SJSA1 (cell line): Measurements from ENCODE around the gene KIF1B. TPM values are rescaled to one million over a fixed set of nuclear protein-coding genes. Genes with fewer than 3 reads are reported as not detected.
"Not testable (repeated sequence)": the region's sequence is repeated elsewhere in the genome, so short reads cannot be mapped to it uniquely, and the experiment has no call there.

ENCODE experiments used
- DNase-seq, 2 experiments: peaks; one replicate each; pipeline ENCODE4 v3.0.0-alpha.2; 2015 to 2020; ENCODE audit warnings: low spot score in 2 of 2, low read depth in 1 of 2
- H3K27ac ChIP-seq: fragments of 250-450 bp; sonication (Bioruptor Pico); 2 replicates; pipeline ENCODE4 v1.5.1; 2020; ENCODE audit warnings: mild to moderate bottlenecking, moderate library complexity
- H3K27me3 ChIP-seq: fragments of 250-450 bp; sonication (Bioruptor Pico); replicated peaks from 2 replicates; pipeline ENCODE4 v1.5.1; 2020; ENCODE audit warnings: mild to moderate bottlenecking, moderate library complexity
- H3K36me3 ChIP-seq: fragments of 250-450 bp; sonication (Bioruptor Pico); 2 replicates; pipeline ENCODE4 v1.5.1; 2020; ENCODE audit warnings: mild to moderate bottlenecking
- H3K4me1 ChIP-seq: fragments of 250-450 bp; sonication (Bioruptor Pico); replicated peaks from 2 replicates; pipeline ENCODE4 v1.6.1; 2021; ENCODE audit warnings: mild to moderate bottlenecking
- H3K4me3 ChIP-seq: fragments of 250-450 bp; sonication (Bioruptor Pico); 2 replicates; pipeline ENCODE4 v1.5.1; 2020; ENCODE audit warnings: mild to moderate bottlenecking
- H3K9me3 ChIP-seq: fragments of 250-450 bp; sonication (Bioruptor Pico); replicated peaks from 2 replicates; pipeline ENCODE4 v1.5.1; 2020; ENCODE audit warnings: mild to moderate bottlenecking
- total RNA-seq: library from RNA; depleted of rRNA; stranded (reverse); fragments of >200 nt; shearing (Covaris generic); gene quantifications from 2 replicates; pipeline ENCODE4 v1.2.3, GENCODE V29; 2014

The KIF1B gene
- total RNA-seq, 1 experiment from 2014 or later = 26.8 TPM

GRCh38 chr1:10236405-10237156 is 26.2 kb downstream of the KIF1B start:
- no peaks in the 10 kb centered on the region for H3K4me1 ChIP-seq
- H3K27ac ChIP-seq = no peak overlapping the region
- H3K36me3 ChIP-seq = peaks cover 19% of the 10 kb centered on the region
- H3K9me3 ChIP-seq = no peaks in the 10 kb centered on the region
- no peaks in the 10 kb centered on the region for H3K27me3 ChIP-seq
- DNase-seq = no peak
- H3K4me3 ChIP-seq = no peak overlapping the region

- DNase-seq = no peak
- Histone ChIP-seq H3K27me3 (no peaks in the 10 kb centered on the region), H3K4me3 (no peak overlapping the region), H3K36me3 (peaks cover 19% of the 10 kb centered on the region), H3K4me1 (no peaks in the 10 kb centered on the region), H3K9me3 (no peaks in the 10 kb centered on the region), H3K27ac (no peak overlapping the region)
These were observed 26.8 kb downstream of the KIF1B start for GRCh38 chr1:10237157-10237539.

DNA sequence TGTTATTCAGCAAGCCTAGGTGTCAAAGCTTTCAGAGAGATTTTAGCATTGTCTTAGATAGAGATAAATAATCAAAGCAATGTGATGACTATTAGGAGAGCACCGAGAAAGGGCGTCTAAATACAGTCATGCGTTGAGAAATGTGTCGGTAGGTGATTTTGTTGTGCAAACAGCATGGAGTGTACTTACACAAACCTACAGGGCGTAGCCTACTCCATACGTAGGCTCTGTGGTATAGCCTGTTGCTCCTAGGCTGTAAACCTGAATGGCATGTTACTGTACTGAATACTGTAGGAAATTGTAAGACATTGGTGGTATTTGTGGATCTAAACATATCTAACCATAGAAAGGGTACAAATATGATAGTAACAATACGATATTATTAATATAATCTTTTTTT is 31.8 kb downstream of the KIF1B start:
- Histone ChIP-seq H3K36me3 (peaks cover 7% of the 10 kb centered on the region; the same call in 1 of the 2 replicates), H3K27ac (no peak overlapping the region), H3K27me3 (no peaks in the 10 kb centered on the region), H3K9me3 (no peaks in the 10 kb centered on the region), H3K4me3 (no peak overlapping the region), H3K4me1 (no peaks in the 10 kb centered on the region)
- DNase-seq = no peak

DNA sequence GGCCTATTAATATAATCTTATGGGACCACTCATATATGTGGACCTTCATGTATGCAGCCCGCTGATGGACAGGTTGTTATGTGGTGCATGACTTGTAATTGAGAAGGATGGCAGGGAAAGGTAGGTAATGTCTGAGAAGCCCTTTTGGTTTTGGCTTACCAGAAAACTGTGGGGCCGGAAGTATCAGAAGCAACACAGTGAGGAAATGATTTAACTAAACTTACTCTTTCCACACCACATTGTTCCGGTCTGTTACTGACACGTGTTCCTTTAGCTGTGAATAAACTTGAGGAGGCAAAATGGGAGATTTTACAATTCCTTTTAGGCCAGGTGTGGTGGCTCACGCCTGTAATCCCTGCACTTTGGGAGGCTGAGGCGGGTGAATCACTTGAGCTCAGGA is 32.4 kb downstream of the KIF1B start:
- DNase-seq = no peak
- H3K27ac ChIP-seq = no peak overlapping the region
- no peaks in the 10 kb centered on the region for H3K27me3 ChIP-seq
- no peak overlapping the region for H3K4me3 ChIP-seq
- no peaks in the 10 kb centered on the region for H3K4me1 ChIP-seq
- no peaks in the 10 kb centered on the region for H3K9me3 ChIP-seq
- peaks cover 5% of the 10 kb centered on the region; the same call in 1 of the 2 replicates for H3K36me3 ChIP-seq

DNA sequence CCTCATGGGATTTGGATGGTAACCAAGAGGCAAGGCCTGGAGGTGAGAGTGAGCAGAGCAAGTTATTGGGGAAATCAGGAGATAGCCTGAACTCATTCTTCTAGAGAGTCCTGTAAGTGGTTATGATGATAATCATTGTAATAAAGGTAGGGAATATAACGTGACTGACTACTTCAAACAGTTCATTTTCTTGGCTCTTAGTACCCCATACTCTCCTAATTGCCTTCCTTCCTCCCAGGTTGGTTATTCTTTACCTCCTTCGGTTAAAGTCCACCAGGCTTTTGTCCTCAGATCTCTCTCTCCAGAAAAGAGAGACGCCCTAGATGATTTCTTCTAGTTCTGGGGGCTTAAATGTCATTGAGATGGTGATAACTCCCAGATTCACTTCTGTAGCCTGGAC is 35.3 kb downstream of the KIF1B start:
- no peak for DNase-seq
- Histone ChIP-seq H3K36me3 (0 out of 2 replicates have a peak, but pooled peaks cover 4% of the 10 kb centered on the region), H3K27me3 (no peaks in the 10 kb centered on the region), H3K4me1 (no peaks in the 10 kb centered on the region), H3K9me3 (no peaks in the 10 kb centered on the region), H3K4me3 (no peak overlapping the region), H3K27ac (no peak overlapping the region)

DNA sequence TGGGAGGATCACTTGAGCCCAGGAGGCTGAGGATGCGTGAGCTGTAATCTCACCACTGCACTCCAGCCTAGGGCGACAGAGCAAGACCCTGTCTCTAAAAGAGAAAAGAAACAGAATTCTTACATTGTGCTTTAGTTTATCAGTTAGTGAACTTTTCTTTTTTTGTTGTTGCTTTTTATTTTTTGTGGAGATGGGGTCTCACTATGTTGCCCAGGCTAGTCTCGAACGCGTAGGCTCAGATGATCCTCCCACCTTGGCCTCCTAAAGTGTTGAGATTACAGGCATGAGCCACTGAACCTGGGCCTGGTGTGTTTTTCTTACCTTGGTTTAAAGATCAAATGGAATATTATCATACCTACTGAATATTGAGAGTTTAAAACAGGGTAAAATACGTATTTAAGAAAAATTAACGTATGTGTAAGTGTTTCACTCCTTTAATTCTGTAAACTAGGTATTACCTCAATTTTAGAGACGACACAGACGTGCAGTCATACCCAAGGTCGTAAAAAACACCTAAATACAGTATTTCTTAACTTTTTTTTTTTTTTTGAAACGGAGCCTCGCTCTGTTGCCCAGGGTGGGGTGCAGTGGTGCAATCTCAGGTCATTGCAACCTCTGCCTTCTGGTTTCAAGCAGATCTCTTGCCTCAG is 39.6 kb downstream of the KIF1B start:
- Histone ChIP-seq H3K36me3 (no peaks in the 10 kb centered on the region), H3K27ac (no peak overlapping the region), H3K27me3 (no peaks in the 10 kb centered on the region), H3K4me1 (peaks cover 17% of the 10 kb centered on the region), H3K4me3 (no peak overlapping the region), H3K9me3 (no peaks in the 10 kb centered on the region)
- DNase-seq = no peak

DNA sequence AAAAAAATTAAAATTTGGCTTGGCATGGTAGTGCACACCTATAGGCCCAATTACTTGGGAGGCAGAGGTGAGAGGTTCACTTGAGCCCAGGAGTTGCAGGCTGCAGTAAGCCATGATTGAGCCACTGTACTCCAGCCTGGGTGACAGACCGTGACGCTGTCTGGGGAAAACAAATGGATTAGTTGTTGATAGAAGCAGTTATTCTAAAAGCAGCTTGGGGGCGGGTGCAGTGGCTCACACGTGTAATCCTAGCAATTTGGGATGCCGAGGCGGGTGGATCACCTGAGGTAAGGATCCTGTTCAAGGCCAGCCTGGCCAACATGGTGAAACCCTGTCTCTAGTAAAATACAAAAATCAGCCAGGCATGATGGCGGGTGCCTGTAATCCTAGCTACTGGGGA is 40.3 kb downstream of the KIF1B start:
- no peaks in the 10 kb centered on the region for H3K36me3 ChIP-seq
- no peaks in the 10 kb centered on the region for H3K27me3 ChIP-seq
- no peaks in the 10 kb centered on the region for H3K9me3 ChIP-seq
- no peak overlapping the region for H3K4me3 ChIP-seq
- DNase-seq = no peak
- H3K27ac ChIP-seq = no peak overlapping the region
- peaks cover 17% of the 10 kb centered on the region for H3K4me1 ChIP-seq

- peak in 1 of 2 experiments; percentile 26 for DNase-seq
These were observed 41.1 kb downstream of the KIF1B start for GRCh38 chr1:10251325-10252108.

DNA sequence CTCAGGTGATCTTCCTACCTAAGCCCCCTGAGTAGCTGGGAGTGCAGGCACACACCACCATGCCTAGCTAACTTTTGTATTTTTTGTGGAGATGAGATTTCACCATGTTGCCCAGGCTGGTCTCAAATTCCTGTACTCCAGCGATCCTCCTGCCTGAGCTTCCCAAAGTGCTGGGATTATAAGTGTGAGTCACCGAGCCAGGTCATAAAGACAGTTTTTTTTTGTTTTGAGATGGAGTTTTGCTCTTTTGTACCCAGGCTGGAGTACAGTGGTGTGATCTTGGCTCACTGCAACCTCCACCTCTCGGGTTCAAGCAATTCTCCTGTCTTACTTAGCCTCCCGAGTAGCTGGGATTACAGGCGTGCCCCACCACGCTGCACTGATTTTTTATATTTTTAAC is 42.1 kb downstream of the KIF1B start:
- peaks cover 9% of the 10 kb centered on the region for H3K36me3 ChIP-seq
- peak; percentile 27 to 49 for DNase-seq
- no peaks in the 10 kb centered on the region for H3K27me3 ChIP-seq
- no peak overlapping the region for H3K4me3 ChIP-seq
- H3K27ac ChIP-seq = peak overlapping the region; percentile 31; the same call in 1 of the 2 replicates
- no peaks in the 10 kb centered on the region for H3K9me3 ChIP-seq
- peaks cover 17% of the 10 kb centered on the region for H3K4me1 ChIP-seq

More at GRCh38 chr1:10251325-10252108, 41.1 kb downstream of the KIF1B start:
- peaks cover 17% of the 10 kb centered on the region for H3K4me1 ChIP-seq
- not testable (repeated sequence) for H3K4me3 ChIP-seq, H3K27me3 ChIP-seq, H3K9me3 ChIP-seq, H3K36me3 ChIP-seq
- peak overlapping the region; percentile 31; the same call in 1 of the 2 replicates for H3K27ac ChIP-seq

GRCh38 chr1:10253149-10253548 is 42.8 kb downstream of the KIF1B start:
- no peak for DNase-seq

DNA sequence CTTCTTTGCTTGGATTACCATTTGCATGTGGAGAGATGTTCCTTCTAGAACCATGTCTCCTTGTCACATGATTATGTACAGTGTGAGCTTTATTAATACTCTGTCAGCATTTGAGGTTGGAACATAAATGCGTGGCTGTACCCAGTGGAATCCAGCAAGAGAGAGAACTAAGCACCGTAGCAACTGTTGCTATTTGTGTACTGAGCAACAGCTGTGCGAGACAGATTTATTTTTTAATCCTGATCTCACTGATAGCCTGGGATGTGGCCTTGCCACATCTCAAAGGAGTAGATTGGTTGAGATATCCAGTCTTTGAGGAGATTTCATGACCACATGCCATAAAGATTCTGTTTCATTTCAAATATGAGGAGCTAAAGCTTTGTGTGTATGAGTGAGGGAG is 43.4 kb downstream of the KIF1B start:
- no peak overlapping the region for H3K4me3 ChIP-seq
- no peak overlapping the region for H3K27ac ChIP-seq
- H3K27me3 ChIP-seq = no peaks in the 10 kb centered on the region
- H3K9me3 ChIP-seq = no peaks in the 10 kb centered on the region; the same call in 1 of the 2 replicates
- peaks cover 17% of the 10 kb centered on the region for H3K4me1 ChIP-seq
- peaks cover 21% of the 10 kb centered on the region for H3K36me3 ChIP-seq
- peak in 1 of 2 experiments; percentile 10 for DNase-seq

More at GRCh38 chr1:10253149-10253548, 42.8 kb downstream of the KIF1B start:
- Histone ChIP-seq H3K27ac (no peak overlapping the region), H3K4me1 (peaks cover 17% of the 10 kb centered on the region), H3K4me3 (no peak overlapping the region), H3K27me3 (no peaks in the 10 kb centered on the region), H3K9me3 (no peaks in the 10 kb centered on the region; the same call in 1 of the 2 replicates), H3K36me3 (peaks cover 15% of the 10 kb centered on the region)

DNA sequence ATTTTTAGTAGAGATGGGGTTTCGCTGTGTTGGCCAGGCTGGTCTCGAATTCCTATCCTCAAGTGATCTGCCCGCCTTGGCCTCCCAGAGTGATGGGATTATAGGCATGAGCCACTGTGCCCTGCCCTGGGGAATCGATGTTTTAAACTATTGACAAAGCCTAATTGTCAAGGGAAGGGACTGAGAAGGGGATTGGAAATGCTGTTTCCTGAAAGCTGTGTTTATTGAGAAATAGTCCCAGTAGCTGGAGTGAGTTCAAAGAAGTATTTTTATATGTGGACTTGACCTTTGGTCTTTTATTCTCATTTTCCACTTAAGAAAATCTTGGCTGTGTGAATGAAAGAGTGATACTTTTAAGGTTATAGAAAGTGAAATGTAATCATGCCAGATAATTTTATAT is 47.5 kb downstream of the KIF1B start:
- H3K9me3 ChIP-seq = no peaks in the 10 kb centered on the region; the same call in 1 of the 2 replicates
- H3K4me1 ChIP-seq = peaks cover under 1% of the 10 kb centered on the region
- H3K27ac ChIP-seq = no peak overlapping the region
- H3K27me3 ChIP-seq = no peaks in the 10 kb centered on the region
- H3K36me3 ChIP-seq = peaks cover 50% of the 10 kb centered on the region
- H3K4me3 ChIP-seq = no peak overlapping the region
- DNase-seq = no peak

DNA sequence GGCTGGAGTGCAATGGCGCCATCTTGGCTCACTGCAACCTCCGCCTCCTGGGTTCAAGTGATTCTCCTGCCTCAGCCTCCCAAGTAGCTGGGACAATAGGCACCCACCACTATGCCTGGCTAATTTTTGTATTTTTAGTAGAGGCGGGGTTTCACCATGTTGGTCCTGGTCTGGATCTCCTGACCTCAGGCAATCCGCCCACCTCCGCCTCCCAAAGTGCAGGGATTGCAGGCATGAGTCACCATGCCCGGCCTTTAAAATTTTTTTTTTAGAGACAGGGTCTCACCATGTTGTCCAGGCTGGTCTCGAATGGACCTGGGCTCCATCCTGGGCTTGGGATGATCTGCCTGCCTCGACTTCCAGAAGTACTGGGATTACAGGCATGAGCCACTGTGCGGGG is 49.2 kb downstream of the KIF1B start:
- H3K36me3 ChIP-seq = peaks cover 65% of the 10 kb centered on the region
- not testable (repeated sequence) for H3K27ac ChIP-seq, H3K9me3 ChIP-seq, H3K4me1 ChIP-seq, H3K4me3 ChIP-seq, DNase-seq, H3K27me3 ChIP-seq
